Stimulated activated CD8-positive, alpha-beta memory T cell treated with anti-CD3 and anti-CD28 coated beads, Interleukin-15, amount 100 ng/mL, for 24 hours (primary cell): ENCODE data around the gene KRTAP21-2.
"Not testable (repeated sequence)": the region's sequence is repeated elsewhere in the genome, so short reads cannot be mapped to it uniquely, and the experiment has no call there.

Source experiments
- DNase-seq: peaks from one replicate; pipeline ENCODE4 v3.0.0-alpha.2; 2020; ENCODE audit warnings: low read depth

The KRTAP21-2 gene

DNA sequence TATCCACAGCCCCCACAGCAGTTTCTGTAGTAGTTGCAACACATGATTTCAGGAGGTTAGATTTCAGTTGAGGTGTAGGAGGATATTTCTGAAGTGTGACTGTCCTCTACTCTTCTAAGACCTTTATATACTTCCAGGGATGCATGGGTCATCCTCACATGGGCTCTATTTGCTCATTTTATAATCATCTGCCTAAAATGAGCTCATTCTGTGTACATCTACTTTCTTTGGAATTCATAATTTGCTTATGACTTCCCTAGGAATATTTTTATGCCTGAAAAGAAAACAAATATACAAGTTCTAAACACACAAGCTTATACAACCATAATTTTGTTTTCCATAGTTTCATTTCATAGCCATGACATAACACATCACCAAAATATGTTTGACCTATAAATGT lies at the start of gene KRTAP21-2:
KRTAP21-2 (minus strand) TSS at position 101 of the 400 bp plus-strand sequence; CDS start at position 44, 57 bp downstream.
- DNase-seq: no peak

GRCh38 chr21:30793581-30794314 lies 46.7 kb upstream of the KRTAP21-2 start:
- no peak for DNase-seq

DNA sequence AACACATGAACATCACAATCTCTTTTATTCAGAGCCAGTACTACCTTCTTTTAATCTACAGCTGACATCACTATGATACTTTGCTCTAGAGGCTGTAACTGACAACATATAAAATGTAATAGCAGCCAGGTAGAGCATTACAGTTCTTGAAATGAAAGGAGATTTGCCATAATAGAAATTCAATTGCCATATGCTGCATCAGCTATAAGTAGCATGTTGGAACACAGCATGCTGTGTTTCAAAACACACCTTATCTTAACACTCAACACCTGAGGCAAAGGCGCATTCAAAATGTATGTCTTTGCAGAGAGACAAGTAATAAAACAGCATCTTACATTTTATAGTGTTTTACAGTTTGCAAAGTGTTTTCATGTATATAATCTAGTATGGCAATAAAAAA lies 32.2 kb upstream of the KRTAP21-2 start:
- no peak for DNase-seq

DNA sequence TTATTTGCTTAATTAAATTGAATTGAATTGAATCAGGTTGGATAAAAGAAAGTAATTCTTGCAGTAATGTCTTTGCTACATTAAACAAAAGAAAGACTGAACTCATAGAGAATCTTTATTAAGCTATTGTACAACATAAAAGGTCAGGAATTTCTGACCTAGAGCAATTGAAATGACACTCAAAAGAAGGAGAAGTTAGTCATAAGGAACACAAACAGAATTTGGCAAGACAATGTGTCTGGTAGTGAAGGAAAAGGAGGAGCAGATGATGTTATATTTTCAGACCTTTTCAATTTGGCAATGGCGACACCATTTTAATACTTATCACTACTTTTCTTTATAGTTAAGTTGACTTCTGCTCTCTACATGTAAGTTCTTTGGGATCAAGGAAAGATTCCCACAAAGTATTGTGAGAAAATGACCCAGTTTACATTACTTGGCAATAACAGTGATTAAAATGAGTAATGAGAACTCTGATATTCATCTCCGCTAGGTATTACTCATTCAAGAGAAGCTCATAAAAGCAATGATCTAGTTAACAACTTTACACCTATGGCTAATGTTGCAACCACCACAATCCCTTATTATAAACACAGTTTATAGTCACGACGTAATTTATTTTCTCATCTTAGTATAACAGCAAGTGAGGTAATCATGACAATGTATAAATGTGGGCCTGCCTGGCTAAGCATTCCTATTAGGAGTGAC lies 22.8 kb upstream of the KRTAP21-2 start:
- DNase-seq: no peak

DNA sequence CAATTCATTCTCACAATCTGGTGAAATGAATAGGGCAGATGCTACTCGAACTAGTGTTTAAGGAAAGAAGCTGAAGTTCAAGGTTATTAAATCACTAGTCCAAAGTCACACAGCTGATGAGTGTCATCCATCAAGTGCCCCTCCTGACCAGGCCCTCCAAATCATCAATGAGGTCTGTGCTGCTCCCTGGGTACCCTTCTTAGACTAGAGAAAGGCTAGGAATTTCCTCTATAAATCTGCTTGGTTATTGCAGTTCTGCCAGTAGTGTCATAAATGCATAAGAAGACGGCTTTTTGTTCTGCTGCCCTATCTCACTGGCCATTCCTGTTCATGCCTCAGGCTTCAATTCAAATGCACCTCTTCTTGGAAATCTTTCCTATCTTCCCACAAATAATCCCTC lies 13.7 kb upstream of the KRTAP21-2 start:
- DNase-seq: no peak

GRCh38 chr21:30758306-30758705 lies 11.2 kb upstream of the KRTAP21-2 start:
- DNase-seq: no peak

GRCh38 chr21:30755328-30755727 lies 8.3 kb upstream of the KRTAP21-2 start, which contains the start of gene KRTAP21-1:
Gene KRTAP21-1 (minus strand): TSS chr21:30755428. CDS start chr21:30755378, 50 bp downstream.
- DNase-seq: not testable (repeated sequence)

GRCh38 chr21:30740462-30740861 lies 6.6 kb downstream of the KRTAP21-2 start:
- no peak for DNase-seq

- no peak for DNase-seq
Observed at GRCh38 chr21:30733026-30733425, 14.0 kb downstream of the KRTAP21-2 start.

- DNase-seq: no peak
Observed at GRCh38 chr21:30726726-30727125, 20.3 kb downstream of the KRTAP21-2 start.

- DNase-seq: no peak
Observed at GRCh38 chr21:30719401-30719800, 27.7 kb downstream of the KRTAP21-2 start.

- no peak for DNase-seq
Observed at GRCh38 chr21:30718239-30718909, 28.7 kb downstream of the KRTAP21-2 start, which contains the start of gene KRTAP21-3. Gene KRTAP21-3 (minus strand): TSS chr21:30718777. CDS start chr21:30718759, 18 bp downstream.

DNA sequence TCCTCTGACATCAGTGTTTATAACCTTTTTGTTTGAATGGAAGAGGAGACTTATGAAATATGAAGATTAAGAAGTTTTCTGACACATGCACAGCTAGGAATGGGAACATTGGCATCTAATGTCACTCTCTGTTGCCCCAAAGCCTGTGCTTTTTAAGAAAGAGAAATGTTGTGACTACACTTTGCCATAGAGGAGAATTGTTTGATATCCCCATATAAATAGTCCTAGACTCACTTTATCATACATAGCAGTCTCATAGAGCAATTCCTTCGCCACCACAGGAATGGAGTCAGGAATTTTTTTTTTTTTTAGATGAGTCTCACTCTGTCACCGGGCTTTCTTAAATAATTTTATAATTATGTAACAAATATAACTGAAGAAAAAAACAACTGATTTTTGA lies 30.0 kb downstream of the KRTAP21-2 start:
- DNase-seq: no peak

- no peak for DNase-seq
Observed at GRCh38 chr21:30714946-30715345, 32.1 kb downstream of the KRTAP21-2 start.

- DNase-seq: no peak
Observed at GRCh38 chr21:30714456-30714855, 32.6 kb downstream of the KRTAP21-2 start.

DNA sequence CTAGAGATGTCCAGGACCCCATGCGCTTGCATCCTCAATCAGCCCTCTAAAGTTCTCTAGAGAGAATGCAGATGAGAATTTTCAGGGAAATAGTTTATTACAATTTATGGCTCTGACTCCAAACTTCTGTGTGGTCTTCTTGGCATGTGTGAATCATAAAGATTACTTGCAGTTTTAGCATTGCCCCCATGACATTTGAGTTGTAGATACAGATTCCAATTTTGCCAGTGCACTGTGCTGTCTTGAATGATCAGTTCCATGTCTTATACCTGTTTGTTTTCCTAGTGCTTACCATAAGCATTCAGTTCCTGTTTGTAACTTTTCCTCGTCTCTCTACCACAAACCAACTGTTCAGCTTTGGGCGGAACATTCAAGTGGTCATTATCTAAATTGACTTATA lies 33.3 kb downstream of the KRTAP21-2 start:
- no peak for DNase-seq

- no peak for DNase-seq
Observed at GRCh38 chr21:30710499-30710898, 36.6 kb downstream of the KRTAP21-2 start.

DNA sequence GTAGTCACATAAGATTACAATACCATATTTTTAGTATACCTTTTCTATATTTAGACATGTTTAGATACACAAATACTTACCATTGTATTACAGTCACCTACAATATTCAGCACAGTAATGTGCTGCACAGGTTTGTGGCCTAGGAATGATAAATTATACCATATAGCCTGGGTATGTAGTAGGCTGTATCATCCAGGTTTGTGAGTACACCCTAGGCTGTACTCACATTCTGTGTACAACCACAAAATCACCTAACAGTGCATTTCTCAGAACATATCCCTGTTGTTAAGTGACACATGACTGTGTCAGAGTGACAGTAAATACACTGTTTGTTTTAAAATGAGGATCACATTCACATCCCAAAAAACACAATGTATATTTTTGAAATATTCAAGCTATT lies 39.6 kb downstream of the KRTAP21-2 start:
- no peak for DNase-seq
